Endothelial cell of umbilical vein (primary cell): ENCODE results near the gene KDM4C. TPM values are rescaled to one million over a fixed set of nuclear protein-coding genes. Genes with fewer than 3 reads are reported as not detected.

Experiments
- BruUV-seq: library from RNA; stranded (reverse); fragments of 400-500 nt; replicated peaks from 2 replicates; lab custom pipeline; 2021; lab: Mats Ljungman, UMichigan
- CTCF ChIA-PET: fragments of 300-600, 350-600 bp; sonication (Branson Sonifier 250); formaldehyde crosslinking; loops from one replicate; lab custom pipeline; 2021; ENCODE audit warnings: antibody characterized with exemption, inconsistent platforms; lab: Charles Lee
- POLR2A ChIA-PET: fragments of 300-600, 350-600 bp; sonication (Branson Sonifier 250); formaldehyde crosslinking; loops from one replicate; lab custom pipeline; 2021; ENCODE audit warnings: antibody characterized with exemption, inconsistent platforms; lab: Charles Lee
- DNase-seq: peaks from one replicate; pipeline ENCODE4 v3.0.0-alpha.2; 2011; ENCODE audit warnings: low read depth, low spot score
- FAIRE-seq: peaks from 2 replicates; lab custom pipeline; 2011; peaks lifted over from hg19 to GRCh38; lab: Jason Lieb, UNC
- H2AFZ ChIP-seq: 2 replicates; pipeline ENCODE4 v1.6.0; 2012; ENCODE audit warnings: low read depth, low read length, control low read depth, inconsistent platforms
- H3K27ac ChIP-seq: 2 replicates; pipeline ENCODE4 v1.5.1; 2011; ENCODE audit warnings: low read depth, mild to moderate bottlenecking, control low read depth, low read length, moderate library complexity; ENCODE audit not compliant: insufficient read depth
- H3K27me3 ChIP-seq, 2 experiments: 2 replicates each; pipeline versions ENCODE4 v1.6.0 to v1.6.1; 2011; ENCODE audit warnings: low read length in 2 of 2, mixed read lengths in 1 of 2; ENCODE audit not compliant: control insufficient read depth in 2 of 2, insufficient read depth in 2 of 2
- H3K36me3 ChIP-seq, 2 experiments: 2 replicates in 1 of 2; 3 replicates in 1 of 2; pipeline ENCODE4 v1.5.1; 2011; ENCODE audit warnings: low read length in 2 of 2, mild to moderate bottlenecking in 1 of 2, moderate library complexity in 1 of 2; ENCODE audit not compliant: control insufficient read depth in 2 of 2, insufficient read depth in 2 of 2; ENCODE audit errors: extremely low read depth in 1 of 2
- H3K4me1 ChIP-seq: 3 replicates; pipeline ENCODE4 v1.5.1; 2011; ENCODE audit warnings: mild to moderate bottlenecking, low read length; ENCODE audit not compliant: control insufficient read depth, insufficient read depth; ENCODE audit errors: extremely low read depth
- H3K4me2 ChIP-seq: 2 replicates; pipeline ENCODE4 v1.6.1; 2011; ENCODE audit warnings: low read length, control low read depth, mixed read lengths; ENCODE audit not compliant: insufficient read depth
- H3K4me3 ChIP-seq, 3 experiments: fragments of 200-600 bp in 1 of 3; sonication (generic), shearing (Covaris generic) in 1 of 3; replicated peaks in 1 of 3; 2 replicates each; pipeline ENCODE4 v1.5.1; 2011 to 2016; ENCODE audit warnings: control low read depth in 3 of 3, low read length in 3 of 3, mild to moderate bottlenecking in 2 of 3, inconsistent platforms in 1 of 3, low read depth in 1 of 3, moderate library complexity in 1 of 3; ENCODE audit not compliant: insufficient read depth in 1 of 3
- H3K79me2 ChIP-seq: 2 replicates; pipeline ENCODE4 v1.6.0; 2012; ENCODE audit warnings: low read length, inconsistent platforms; ENCODE audit not compliant: control insufficient read depth, insufficient read depth
- H3K9ac ChIP-seq: replicated peaks from 2 replicates; pipeline ENCODE3; 2011; ENCODE audit warnings: low read length, control low read depth; ENCODE audit not compliant: insufficient read depth; ENCODE audit errors: extremely low read depth
- H3K9me1 ChIP-seq: replicated peaks from 3 replicates; pipeline ENCODE4 v1.6.0; 2011; ENCODE audit warnings: mild to moderate bottlenecking, low read length; ENCODE audit not compliant: control insufficient read depth, insufficient read depth; ENCODE audit errors: extremely low read depth
- H3K9me3 ChIP-seq: replicated peaks from 2 replicates; pipeline ENCODE4 v1.5.1; 2012; ENCODE audit warnings: low read length, inconsistent platforms; ENCODE audit not compliant: control insufficient read depth, insufficient read depth
- H4K20me1 ChIP-seq: replicated peaks from 2 replicates; pipeline ENCODE3; 2011; ENCODE audit warnings: mild to moderate bottlenecking, low read length; ENCODE audit not compliant: control insufficient read depth, insufficient read depth; ENCODE audit errors: extremely low read depth
- EZH2 ChIP-seq: IDR thresholded peaks from 2 replicates; pipeline ENCODE4 v1.6.1; 2012; ENCODE audit warnings: borderline replicate concordance, low read depth, mild to moderate bottlenecking, moderate library complexity, low read length, inconsistent platforms; ENCODE audit not compliant: severe bottlenecking
- GATA2 ChIP-seq: IDR thresholded peaks from 2 replicates; pipeline ENCODE4 v1.7.0; 2011; ENCODE audit warnings: low read depth, mild to moderate bottlenecking, moderate library complexity, mixed read lengths, low read length; ENCODE audit not compliant: insufficient read length, insufficient read depth
- MAX ChIP-seq: IDR thresholded peaks from 2 replicates; pipeline ENCODE4 v1.6.1; 2011; ENCODE audit not compliant: insufficient read depth, insufficient read length
- MYC ChIP-seq: IDR thresholded peaks from one replicate; pipeline ENCODE4 v1.6.1; 2011; ENCODE audit warnings: mild to moderate bottlenecking, low read depth, low read length
- POLR2A ChIP-seq: IDR thresholded peaks from 2 replicates; pipeline ENCODE4 v1.6.1; 2012; ENCODE audit warnings: low read depth, mild to moderate bottlenecking, control low read depth, low read length
- POLR2AphosphoS5 ChIP-seq: IDR thresholded peaks from 2 replicates; pipeline ENCODE4 v1.6.1; 2012; ENCODE audit warnings: low read depth, mild to moderate bottlenecking, control low read depth, low read length, moderate library complexity; ENCODE audit not compliant: insufficient read depth
- dilution Hi-C: fragments of 300-500 bp; cut with MboI; formaldehyde crosslinking; loops from one replicate; pipeline ENCODE4 v1.15.0; 2019; ENCODE audit warnings: low sequenced_read_pairs; ENCODE audit not compliant: extremely low pct_ligation_motif_present
- intact Hi-C: fragments of 100-400 bp; cut with micrococcal nuclease; formaldehyde crosslinking; loops from one replicate; pipeline ENCODE4 v1.10.0; 2022
- polyA plus RNA-seq, 4 experiments: library from polyadenylated mRNA; depleted of rRNA in 3 of 4; stranded (reverse) in 3 of 4; unstranded in 1 of 4; fragments of >200 nt; gene quantifications; 2 replicates each; pipeline versions ENCODE4 v1.2.1 to v1.2.3, GENCODE V29; 2011 to 2012; ENCODE audit warnings: missing spikeins in 1 of 4
- total RNA-seq: library from RNA; stranded (reverse); gene quantifications from 2 replicates; pipeline ENCODE4 v1.2.3, GENCODE V29; 2021
- TF ChIP-seq, protein P1 (sequence below), 2 donors: IDR thresholded peaks; 1 replicate in 1 of 2; 2 replicates in 1 of 2; pipeline ENCODE4 v1.5.1; 2011; ENCODE audit warnings: low read length in 2 of 2, mild to moderate bottlenecking in 2 of 2, moderate library complexity in 2 of 2, control low read depth in 1 of 2, inconsistent platforms in 1 of 2, low read depth in 1 of 2; ENCODE audit not compliant: insufficient read depth in 1 of 2; ENCODE audit errors: extremely low read depth in 1 of 2

The KDM4C gene
- total and polyA plus RNA-seq, 2 donors (not counting 3 experiments of a cell fraction or from before 2014, with no cell fraction given) = 5.4 to 15.0 TPM

- H3K27ac ChIP-seq = no peak overlapping the region
- no peak overlapping the region for H2AFZ ChIP-seq
- no peak overlapping the region for H3K4me2 ChIP-seq
- H3K36me3 ChIP-seq = no peaks in the 10 kb centered on the region
- no peak overlapping the region for H3K9ac ChIP-seq
- DNase-seq (no peak), FAIRE-seq (no peak)
- POLR2A ChIA-PET = no interaction called here
- CTCF ChIA-PET = no interaction called here
- H3K9me3 ChIP-seq = no peaks in the 10 kb centered on the region
- no peaks in the 10 kb centered on the region for H3K79me2 ChIP-seq
- no peak for TF ChIP-seq GATA2
- TF ChIP-seq EZH2 = no peak
- TF ChIP-seq, protein P1, sequence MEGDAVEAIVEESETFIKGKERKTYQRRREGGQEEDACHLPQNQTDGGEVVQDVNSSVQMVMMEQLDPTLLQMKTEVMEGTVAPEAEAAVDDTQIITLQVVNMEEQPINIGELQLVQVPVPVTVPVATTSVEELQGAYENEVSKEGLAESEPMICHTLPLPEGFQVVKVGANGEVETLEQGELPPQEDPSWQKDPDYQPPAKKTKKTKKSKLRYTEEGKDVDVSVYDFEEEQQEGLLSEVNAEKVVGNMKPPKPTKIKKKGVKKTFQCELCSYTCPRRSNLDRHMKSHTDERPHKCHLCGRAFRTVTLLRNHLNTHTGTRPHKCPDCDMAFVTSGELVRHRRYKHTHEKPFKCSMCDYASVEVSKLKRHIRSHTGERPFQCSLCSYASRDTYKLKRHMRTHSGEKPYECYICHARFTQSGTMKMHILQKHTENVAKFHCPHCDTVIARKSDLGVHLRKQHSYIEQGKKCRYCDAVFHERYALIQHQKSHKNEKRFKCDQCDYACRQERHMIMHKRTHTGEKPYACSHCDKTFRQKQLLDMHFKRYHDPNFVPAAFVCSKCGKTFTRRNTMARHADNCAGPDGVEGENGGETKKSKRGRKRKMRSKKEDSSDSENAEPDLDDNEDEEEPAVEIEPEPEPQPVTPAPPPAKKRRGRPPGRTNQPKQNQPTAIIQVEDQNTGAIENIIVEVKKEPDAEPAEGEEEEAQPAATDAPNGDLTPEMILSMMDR (IDR thresholded peaks at IDR 0.05; ENCODE audit: extremely low read depth in 1 of 2, insufficient read depth in 1 of 2, low read depth in 1 of 2, low read length in 2 of 2) = no peak
- TF ChIP-seq POLR2A = no peak
- no peak for TF ChIP-seq POLR2AphosphoS5
- TF ChIP-seq MYC = no peak
- TF ChIP-seq MAX = no peak
- H3K27me3 ChIP-seq = no peaks in the 10 kb centered on the region
- BruUV-seq = no TSS peak
- H4K20me1 ChIP-seq = no peaks in the 10 kb centered on the region
- intact Hi-C loops = no loop called here
- no peaks in the 10 kb centered on the region for H3K9me1 ChIP-seq
- dilution Hi-C loops = no loop called here
- H3K4me1 ChIP-seq = peaks cover 9% of the 10 kb centered on the region
- H3K4me3 ChIP-seq = no peak overlapping the region
These were observed 163.5 kb downstream of the KDM4C start for GRCh38 chr9:6921315-6921714.
